Mesenchymal stem cell (in vitro differentiated cells and primary cell): ENCODE results near the gene LMX1B.
"Not testable (repeated sequence)": the region's sequence is repeated elsewhere in the genome, so short reads cannot be mapped to it uniquely, and the experiment has no call there.

Source experiments
- DNase-seq: peaks from one replicate; pipeline ENCODE4 v3.0.0-alpha.2; 2013
- H2AFZ ChIP-seq: one replicate; pipeline ENCODE4 v1.6.1; 2013; ENCODE audit warnings: low read depth, mild to moderate bottlenecking, control low read depth, inconsistent platforms, low read length, moderate library complexity
- H2AK5ac ChIP-seq: 2 replicates; pipeline ENCODE4 v1.6.1; 2013; ENCODE audit warnings: low read length, moderate library complexity, mild to moderate bottlenecking, inconsistent platforms; ENCODE audit not compliant: severe bottlenecking
- H2BK120ac ChIP-seq: one replicate; pipeline ENCODE4 v1.6.1; 2013; ENCODE audit warnings: low read depth, mild to moderate bottlenecking, inconsistent platforms, low read length, moderate library complexity
- H2BK12ac ChIP-seq, 2 experiments: one replicate each; pipeline ENCODE4 v1.6.1; 2013; ENCODE audit warnings: inconsistent platforms in 2 of 2, low read length in 2 of 2, mild to moderate bottlenecking in 2 of 2, moderate library complexity in 2 of 2, control low read depth in 1 of 2
- H2BK15ac ChIP-seq: one replicate; pipeline ENCODE4 v1.6.1; 2013; ENCODE audit warnings: mild to moderate bottlenecking, low read depth, inconsistent platforms; ENCODE audit not compliant: poor library complexity, severe bottlenecking
- H2BK5ac ChIP-seq: 2 replicates; pipeline ENCODE4 v1.6.1; 2013; ENCODE audit warnings: low read depth, mild to moderate bottlenecking, low read length, control low read depth, inconsistent platforms; ENCODE audit not compliant: poor library complexity, severe bottlenecking
- H3K14ac ChIP-seq, 2 experiments: one replicate each; pipeline ENCODE4 v1.6.1; 2013; ENCODE audit warnings: inconsistent platforms in 2 of 2, low read length in 2 of 2, control low read depth in 1 of 2, mild to moderate bottlenecking in 1 of 2, moderate library complexity in 1 of 2
- H3K18ac ChIP-seq, 2 experiments: one replicate each; pipeline ENCODE4 v1.6.1; 2013; ENCODE audit warnings: inconsistent platforms in 2 of 2, low read length in 2 of 2, control low read depth in 1 of 2, low read depth in 1 of 2, mild to moderate bottlenecking in 1 of 2
- H3K23ac ChIP-seq, 2 experiments: one replicate each; pipeline ENCODE4 v1.6.1; 2013; ENCODE audit warnings: inconsistent platforms in 2 of 2, low read length in 2 of 2, mild to moderate bottlenecking in 2 of 2, moderate library complexity in 2 of 2, control low read depth in 1 of 2
- H3K27ac ChIP-seq: 2 replicates; pipeline ENCODE4 v1.5.1; 2013; ENCODE audit warnings: mild to moderate bottlenecking, moderate library complexity, low read length, control low read depth, inconsistent platforms; ENCODE audit not compliant: poor library complexity, severe bottlenecking
- H3K27me3 ChIP-seq, 2 experiments: 2 replicates each; pipeline versions ENCODE4 v1.6.1 to v1.7.0; 2013; ENCODE audit warnings: low read length in 2 of 2, mild to moderate bottlenecking in 2 of 2, moderate library complexity in 2 of 2, control low read depth in 1 of 2, inconsistent platforms in 1 of 2; ENCODE audit not compliant: control insufficient read depth in 1 of 2, insufficient read depth in 1 of 2
- H3K36me3 ChIP-seq, 2 experiments: 2 replicates each; pipeline versions ENCODE4 v1.6.1 to v1.7.0; 2013; ENCODE audit warnings: low read length in 2 of 2, control low read depth in 1 of 2, inconsistent platforms in 1 of 2, low read depth in 1 of 2, mild to moderate bottlenecking in 1 of 2; ENCODE audit not compliant: insufficient read depth in 2 of 2, control insufficient read depth in 1 of 2
- H3K4ac ChIP-seq, 2 experiments: one replicate each; pipeline ENCODE4 v1.6.1; 2013; ENCODE audit warnings: inconsistent platforms in 2 of 2, low read length in 2 of 2, mild to moderate bottlenecking in 2 of 2, moderate library complexity in 2 of 2, control low read depth in 1 of 2, low read depth in 1 of 2
- H3K4me1 ChIP-seq: 2 replicates; pipeline ENCODE4 v1.6.1; 2013; ENCODE audit warnings: low read depth, low read length, control low read depth; ENCODE audit not compliant: control insufficient read depth, insufficient read depth
- H3K4me2 ChIP-seq: 2 replicates; pipeline ENCODE4 v1.6.1; 2013; ENCODE audit warnings: low read length, mild to moderate bottlenecking, inconsistent platforms; ENCODE audit not compliant: poor library complexity, severe bottlenecking
- H3K4me3 ChIP-seq, 2 experiments: 2 replicates each; pipeline versions ENCODE4 v1.5.1 to v1.7.0; 2013; ENCODE audit warnings: low read length in 2 of 2, mild to moderate bottlenecking in 2 of 2, control low read depth in 1 of 2, low read depth in 1 of 2; ENCODE audit not compliant: insufficient read depth in 1 of 2
- H3K79me1 ChIP-seq: replicated peaks from 2 replicates; pipeline ENCODE4 v1.6.1; 2013; ENCODE audit warnings: mild to moderate bottlenecking, control low read depth, low read length, inconsistent platforms; ENCODE audit not compliant: poor library complexity, severe bottlenecking
- H3K9ac ChIP-seq: 2 replicates; pipeline ENCODE4 v1.7.0; 2013; ENCODE audit warnings: mild to moderate bottlenecking, low read length, moderate library complexity
- H3K9me3 ChIP-seq: 2 replicates; pipeline ENCODE4 v1.7.0; 2013; ENCODE audit warnings: mild to moderate bottlenecking, low read length; ENCODE audit not compliant: control insufficient read depth
- H4K8ac ChIP-seq: one replicate; pipeline ENCODE4 v1.6.1; 2013; ENCODE audit warnings: inconsistent platforms, mild to moderate bottlenecking, low read length, moderate library complexity
- H4K91ac ChIP-seq: one replicate; pipeline ENCODE4 v1.6.1; 2013; ENCODE audit warnings: mild to moderate bottlenecking, low read length, inconsistent platforms
- WGBS: methylation state at CpG from one replicate; pipeline ENCODE4 v1.1.7; 2013; ENCODE audit warnings: mixed read lengths; 5-methylcytosine and 5-hydroxymethylcytosine counted together

LMX1B gene

DNA sequence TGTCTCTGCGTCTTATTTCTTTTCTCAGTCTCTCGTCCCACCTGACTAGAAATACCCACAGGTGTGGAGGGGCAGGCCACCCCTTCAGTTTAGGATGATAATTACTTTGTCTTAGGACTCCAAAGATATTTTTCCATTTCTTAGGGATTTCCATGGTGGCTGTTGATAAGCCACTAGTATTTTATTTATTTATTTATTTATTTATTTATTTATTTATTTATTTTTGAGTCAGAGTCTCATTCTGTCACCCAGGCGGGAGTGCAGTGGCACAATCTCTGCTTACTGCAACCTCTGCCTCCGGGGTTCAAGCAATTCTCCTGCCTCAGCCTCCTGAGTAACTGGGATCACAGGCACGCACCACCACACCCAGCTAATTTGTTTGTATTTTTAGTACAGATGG is 103.7 kb downstream of the LMX1B start:
- not testable (repeated sequence) for H3K18ac ChIP-seq, H3K9me3 ChIP-seq, H2BK120ac ChIP-seq, H3K23ac ChIP-seq, H3K27ac ChIP-seq, H4K8ac ChIP-seq, H2BK15ac ChIP-seq, DNase-seq, H2BK5ac ChIP-seq, H3K9ac ChIP-seq, H3K36me3 ChIP-seq, H3K4me2 ChIP-seq, H2AFZ ChIP-seq, H3K4ac ChIP-seq, H3K79me1 ChIP-seq, H4K91ac ChIP-seq, H3K14ac ChIP-seq, H3K4me3 ChIP-seq, H2BK12ac ChIP-seq, H2AK5ac ChIP-seq
- Histone ChIP-seq H3K27me3 (peaks cover 3 to 56% of the 10 kb centered on the region in 2 experiments), H3K4me1 (peaks cover 15% of the 10 kb centered on the region)
- WGBS = 80% methylated on average over 2 of the region's 5 CpGs

DNA sequence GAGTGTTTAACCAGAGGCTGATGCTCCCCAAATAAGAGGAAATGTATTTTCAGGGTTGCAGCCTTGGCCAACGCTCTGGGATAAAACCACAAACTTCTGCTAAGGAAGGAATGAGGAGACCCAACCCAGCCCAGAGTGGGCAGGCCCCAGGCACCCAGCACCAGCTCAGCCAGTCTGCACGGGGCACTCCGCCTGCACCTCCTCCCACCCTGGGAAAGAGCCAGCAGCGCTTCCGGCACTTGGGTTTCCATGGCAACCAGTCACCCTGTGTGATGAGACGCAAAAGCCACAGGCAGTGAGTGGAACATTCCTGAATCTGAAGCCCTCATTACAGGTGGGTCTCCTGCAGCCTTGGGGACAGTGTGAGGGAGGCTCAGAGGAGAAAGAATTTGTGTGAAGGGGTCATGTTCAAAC is 105.9 kb downstream of the LMX1B start:
- H3K14ac ChIP-seq = no peak overlapping the region
- no peaks in the 10 kb centered on the region for H3K79me1 ChIP-seq
- no peak overlapping the region for H3K4ac ChIP-seq
- H2BK12ac ChIP-seq = peak overlapping the region in 1 of 2 experiments; percentile 7
- H3K18ac ChIP-seq = peak overlapping the region in 1 of 2 experiments; percentile 3
- no peak overlapping the region for H2AFZ ChIP-seq
- DNase-seq = peak; percentile 88
- H3K4me2 ChIP-seq = no peak overlapping the region
- H3K27me3 ChIP-seq = peaks cover 14 to 66% of the 10 kb centered on the region in 2 experiments
- H3K4me1 ChIP-seq = peaks cover 23% of the 10 kb centered on the region
- H2BK120ac ChIP-seq = no peak overlapping the region
- H3K36me3 ChIP-seq = no peaks in the 10 kb centered on the region
- no peak overlapping the region for H4K8ac ChIP-seq
- H4K91ac ChIP-seq = no peak overlapping the region
- no peak overlapping the region for H2BK15ac ChIP-seq
- no peak overlapping the region for H3K9ac ChIP-seq
- WGBS = 10% methylated on average over 6 of the region's 6 CpGs
- no peak overlapping the region for H3K4me3 ChIP-seq
- no peak overlapping the region for H2AK5ac ChIP-seq
- no peak overlapping the region for H2BK5ac ChIP-seq
- H3K9me3 ChIP-seq = no peaks in the 10 kb centered on the region
- H3K27ac ChIP-seq = peak overlapping the region; percentile 19
- H3K23ac ChIP-seq = no peak overlapping the region

DNA sequence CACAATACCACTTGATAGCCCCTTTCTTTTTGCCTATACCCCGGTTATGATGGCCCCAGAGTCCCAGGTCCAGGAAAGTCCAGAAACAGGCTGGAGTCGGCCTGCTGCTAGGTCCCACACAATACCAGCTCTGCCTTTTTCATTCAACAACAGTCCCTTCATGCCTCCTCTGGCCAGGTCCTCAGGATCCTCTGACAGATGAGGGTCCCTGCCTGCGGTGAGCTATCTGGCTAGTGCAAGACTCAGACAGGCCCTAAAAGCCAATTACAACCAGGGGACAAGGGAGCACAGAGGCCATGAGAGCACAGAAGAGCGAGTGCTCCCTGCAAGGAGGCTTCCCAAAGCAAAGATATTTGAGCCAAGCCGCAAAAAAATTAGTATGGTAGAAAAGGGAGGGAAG is 106.3 kb downstream of the LMX1B start:
- Histone ChIP-seq H3K4me1 (peaks cover 23% of the 10 kb centered on the region), H3K36me3 (no peaks in the 10 kb centered on the region), H3K9me3 (no peaks in the 10 kb centered on the region), H2BK12ac (no peak overlapping the region), H4K8ac (no peak overlapping the region), H3K9ac (no peak overlapping the region), H2BK5ac (no peak overlapping the region), H3K18ac (peak overlapping the region in 1 of 2 experiments; percentile 3), H2AK5ac (no peak overlapping the region), H3K27me3 (peaks cover 17 to 66% of the 10 kb centered on the region in 2 experiments), H3K4me3 (no peak overlapping the region), H3K14ac (no peak overlapping the region), H2BK120ac (no peak overlapping the region), H3K79me1 (no peaks in the 10 kb centered on the region), H3K4ac (no peak overlapping the region), H3K4me2 (no peak overlapping the region), H3K23ac (no peak overlapping the region), H2AFZ (no peak overlapping the region), H4K91ac (no peak overlapping the region), H2BK15ac (no peak overlapping the region), H3K27ac (peak overlapping the region; percentile 19)
- DNase-seq = no peak
- 66% methylated on average over 5 of the region's 5 CpGs for WGBS

DNA sequence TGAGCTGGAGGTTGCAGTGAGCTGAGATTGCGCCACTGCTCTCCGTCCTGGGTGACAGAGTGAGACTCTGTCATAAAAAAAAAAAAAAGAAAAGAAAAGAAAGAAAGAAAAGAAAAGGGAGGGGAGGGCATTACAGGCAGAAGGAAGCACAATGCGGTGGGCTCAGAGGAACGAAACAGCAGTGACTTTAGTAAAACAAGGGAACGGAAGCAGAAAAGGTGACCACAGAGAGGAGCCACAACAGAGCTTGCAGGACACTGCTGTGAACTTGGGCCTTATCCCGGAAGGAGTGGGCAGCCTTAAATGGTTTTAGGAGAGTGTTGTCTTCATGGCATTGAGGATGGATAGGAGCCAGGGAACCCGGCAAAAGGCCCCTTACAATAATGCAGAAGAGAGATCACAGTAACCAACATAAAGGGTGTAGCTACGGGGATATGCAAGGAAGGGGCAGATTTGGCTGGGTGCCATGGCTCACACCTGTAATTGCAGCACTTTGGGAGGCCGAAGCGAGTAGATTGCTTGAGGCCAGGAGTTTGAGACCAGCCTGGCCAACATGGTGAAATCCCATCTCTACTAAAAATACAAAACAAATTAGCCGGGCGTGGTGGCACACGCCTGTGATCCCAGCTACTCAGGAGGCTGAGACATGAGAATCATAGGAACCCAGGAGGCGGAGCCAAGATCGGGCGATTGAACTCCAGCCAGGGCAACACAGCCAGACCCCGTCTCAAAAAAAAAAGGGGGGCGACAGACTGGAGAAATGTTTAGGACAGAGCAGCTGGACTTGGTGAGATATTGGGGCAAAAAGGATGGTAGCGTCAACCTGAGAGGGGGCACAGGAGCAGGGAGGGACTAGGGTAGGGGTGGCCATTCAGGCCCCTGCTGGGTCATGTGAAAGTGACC is 107.2 kb downstream of the LMX1B start:
- Histone ChIP-seq H3K79me1 (no peaks in the 10 kb centered on the region), H2BK12ac (no peak overlapping the region), H2AK5ac (no peak overlapping the region), H3K27me3 (peaks cover 17 to 67% of the 10 kb centered on the region in 2 experiments), H2BK15ac (no peak overlapping the region), H4K8ac (no peak overlapping the region), H3K4me2 (no peak overlapping the region), H2BK120ac (no peak overlapping the region), H3K4me3 (no peak overlapping the region), H3K4ac (no peak overlapping the region), H3K9me3 (no peaks in the 10 kb centered on the region), H3K4me1 (peaks cover 23% of the 10 kb centered on the region), H3K36me3 (no peaks in the 10 kb centered on the region), H3K23ac (no peak overlapping the region), H3K14ac (no peak overlapping the region), H4K91ac (no peak overlapping the region), H3K18ac (no peak overlapping the region), H3K27ac (no peak overlapping the region), H3K9ac (no peak overlapping the region), H2BK5ac (no peak overlapping the region), H2AFZ (no peak overlapping the region)
- DNase-seq = no peak
- WGBS = 95% methylated on average over 19 of the region's 19 CpGs
